Ramos (cell line): ENCODE results near the gene ELAC2.

Source experiments
- in situ Hi-C: fragments of 300-500 bp; cut with MboI; formaldehyde crosslinking; loops from one replicate; pipeline ENCODE4 v1.14.3; 2022; ENCODE audit warnings: low sequenced_read_pairs; ENCODE audit not compliant: unreplicated experiment

The ELAC2 gene

DNA sequence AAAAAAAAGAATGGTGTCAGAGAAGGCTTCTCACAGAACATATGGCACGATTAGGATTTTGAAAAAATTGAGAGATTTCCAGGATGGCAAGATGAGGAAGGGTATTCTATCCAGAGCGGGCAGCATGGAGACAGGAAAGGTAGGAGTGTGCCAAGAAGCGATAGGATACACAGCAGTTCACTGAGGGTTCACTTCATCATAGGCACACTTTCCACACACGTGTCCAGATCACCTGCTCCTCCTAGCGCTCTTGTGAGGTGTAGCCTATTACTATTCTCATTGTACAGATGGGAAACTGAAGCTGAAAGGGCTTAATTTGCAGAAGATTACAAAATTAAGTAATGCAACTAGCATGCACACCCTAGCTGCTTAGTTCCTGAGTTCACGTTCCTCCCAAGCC, 6.2 kb upstream of the ELAC2 start:
- in situ Hi-C loops: no loop called here

GRCh38 chr17:13016881-13017654, 759 bp downstream of the ELAC2 start:
- in situ Hi-C loops: no loop called here

DNA sequence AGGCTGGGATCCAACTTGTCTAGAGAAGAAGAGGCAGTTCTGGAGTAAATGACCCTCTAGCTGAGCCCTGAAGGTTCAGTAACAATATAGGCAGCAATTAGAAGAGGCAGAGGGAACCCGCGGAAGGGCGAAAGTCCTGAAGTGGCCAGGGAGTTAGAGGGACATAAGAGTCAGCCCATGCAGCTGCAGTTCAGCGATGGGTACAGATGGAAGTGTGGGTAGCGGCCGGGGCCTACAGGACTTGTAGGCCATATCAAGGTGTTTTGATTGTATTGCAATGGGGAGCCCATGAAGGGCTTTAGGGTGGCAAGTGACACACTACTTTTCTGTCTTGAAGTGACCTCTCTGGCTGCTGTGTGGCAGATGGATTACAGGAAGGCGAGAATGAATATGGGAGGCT, 3.0 kb downstream of the ELAC2 start:
- in situ Hi-C loops: no loop called here

- in situ Hi-C loops: no loop called here
Measured at GRCh38 chr17:13010959-13011358, 6.9 kb downstream of the ELAC2 start.

GRCh38 chr17:13008461-13008860, 9.4 kb downstream of the ELAC2 start:
- in situ Hi-C loops: no loop called here

- in situ Hi-C loops: no loop called here
Measured at GRCh38 chr17:13005530-13005929, 12.3 kb downstream of the ELAC2 start.

- in situ Hi-C loops: no loop called here
Measured at GRCh38 chr17:13004336-13004735, 13.5 kb downstream of the ELAC2 start.

GRCh38 chr17:13003927-13004326, 13.9 kb downstream of the ELAC2 start:
- in situ Hi-C loops: no loop called here

- in situ Hi-C loops: no loop called here
Measured at GRCh38 chr17:13003454-13003851, 14.4 kb downstream of the ELAC2 start.

DNA sequence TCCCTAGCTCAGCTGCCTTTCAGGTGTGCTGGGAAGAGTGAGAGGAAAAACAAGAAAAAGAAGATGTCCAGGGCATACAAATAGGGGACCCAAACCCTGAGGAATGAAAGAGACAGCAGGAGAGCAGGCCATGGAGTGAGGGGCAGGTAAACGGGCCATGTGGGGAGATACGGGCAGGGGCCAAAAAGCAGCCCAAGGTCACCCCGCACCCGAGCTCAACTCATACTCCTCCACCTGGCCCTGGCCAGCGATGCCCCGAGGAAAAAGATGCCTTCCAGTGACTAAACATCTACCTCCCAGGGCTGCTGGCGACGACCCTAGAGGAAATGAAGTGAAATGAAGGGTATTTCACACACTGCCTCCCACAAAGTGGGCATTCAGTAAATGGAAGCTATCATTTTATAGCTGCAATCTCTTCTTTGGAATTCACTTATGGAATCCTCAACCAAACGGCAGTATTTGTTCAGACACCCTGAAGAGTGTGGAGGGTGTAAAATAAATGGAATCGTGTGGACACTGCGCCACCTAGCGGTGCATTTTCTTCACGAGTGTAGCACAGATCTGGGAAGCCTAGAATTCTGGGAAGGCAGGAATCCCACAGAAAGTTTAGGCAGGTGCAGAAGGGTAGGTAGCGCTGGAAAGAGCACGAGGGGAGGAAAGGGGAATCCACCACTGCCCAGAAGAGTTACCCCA, 14.9 kb downstream of the ELAC2 start:
- in situ Hi-C loops: no loop called here

DNA sequence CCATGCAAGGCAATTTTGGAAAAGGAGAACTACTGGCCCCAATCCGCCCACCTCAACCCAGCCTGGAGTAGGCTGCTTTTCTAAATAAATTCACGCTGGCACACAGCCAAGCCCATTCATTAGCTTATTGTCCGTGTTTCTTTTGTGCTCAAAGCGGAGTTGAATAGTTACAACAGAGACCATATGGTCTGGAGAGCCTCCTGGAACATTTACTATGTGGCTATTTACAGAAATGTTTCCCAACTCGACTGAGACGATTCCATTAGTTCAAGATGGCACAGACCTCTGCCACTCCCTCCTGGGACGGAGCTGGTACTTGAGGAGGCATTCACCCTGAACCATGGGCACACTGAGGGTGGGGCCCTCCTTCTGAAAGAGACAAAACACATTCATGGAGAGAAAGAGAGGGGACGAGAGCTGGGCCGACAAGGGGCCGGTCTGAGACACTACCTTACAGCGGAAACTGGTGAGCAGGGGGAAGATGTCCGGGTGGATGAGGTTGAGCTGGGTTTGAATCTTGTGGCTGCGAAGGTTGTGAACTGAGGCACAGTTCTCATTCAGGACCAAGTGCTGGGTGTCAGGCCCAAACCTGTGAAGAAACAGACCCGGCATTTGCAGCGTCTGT, 15.7 kb downstream of the ELAC2 start:
- in situ Hi-C loops: no loop called here

DNA sequence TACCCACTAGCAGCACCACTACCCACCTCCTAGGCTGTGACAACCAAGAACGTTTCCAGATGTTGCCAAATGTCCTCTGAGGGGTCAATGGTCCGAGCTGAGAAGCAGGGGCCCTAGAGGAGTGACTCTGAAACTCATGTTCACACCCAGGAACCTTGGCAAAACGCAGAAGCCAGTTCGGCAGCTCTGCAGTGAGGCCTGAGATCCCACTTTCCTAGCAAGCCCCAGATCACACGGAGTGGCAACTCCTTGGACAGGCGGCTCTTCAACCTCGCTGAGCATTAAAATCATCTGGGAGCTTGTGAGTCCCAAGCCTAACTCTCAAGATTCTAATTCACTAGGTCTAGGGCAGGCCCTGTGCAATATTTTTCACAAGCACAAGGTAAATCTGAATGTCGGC, 17.3 kb downstream of the ELAC2 start:
- in situ Hi-C loops: no loop called here

DNA sequence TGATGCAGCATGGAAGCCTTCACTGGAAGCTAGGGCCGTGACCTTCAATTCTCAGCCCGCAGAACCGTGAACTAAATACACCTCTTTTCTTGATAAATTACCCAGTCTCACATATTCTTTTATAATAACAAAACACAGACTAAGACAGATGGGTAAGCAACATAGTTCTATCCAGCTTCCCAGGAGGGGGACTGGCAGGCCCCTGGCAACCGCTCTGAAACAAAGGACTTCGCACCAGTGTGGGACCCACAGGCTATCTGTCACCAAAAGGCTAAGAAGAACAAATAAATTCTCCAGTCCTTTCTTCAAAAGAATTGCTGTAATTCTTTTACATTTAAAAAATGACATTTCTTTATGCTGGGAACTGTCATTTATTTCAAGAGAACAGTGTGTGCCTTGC, 19.0 kb downstream of the ELAC2 start:
- in situ Hi-C loops: no loop called here

- in situ Hi-C loops: no loop called here
Measured at GRCh38 chr17:12998461-12998860, 19.4 kb downstream of the ELAC2 start.

GRCh38 chr17:12996941-12997340, 20.9 kb downstream of the ELAC2 start:
- in situ Hi-C loops: no loop called here

DNA sequence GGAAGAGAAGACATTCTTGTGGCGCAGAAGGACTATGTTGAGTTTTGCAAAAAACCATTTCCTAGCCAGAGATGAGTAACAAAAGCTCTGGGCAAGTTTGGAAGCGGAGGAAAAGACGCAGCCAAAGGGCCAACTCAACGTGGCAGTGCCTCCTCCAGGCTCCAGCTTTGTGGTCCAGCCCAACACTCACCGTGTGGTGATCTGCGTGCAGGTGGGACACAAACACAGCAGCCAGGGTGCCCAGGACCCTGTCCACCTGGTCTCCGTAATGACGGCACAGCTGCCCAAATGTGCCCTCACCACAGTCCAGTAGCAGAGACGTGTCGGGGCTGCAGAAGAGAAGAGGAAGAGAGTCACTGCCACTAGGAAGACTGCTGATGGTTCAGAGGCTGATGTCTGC, 21.5 kb downstream of the ELAC2 start:
- in situ Hi-C loops: no loop called here

- in situ Hi-C loops: no loop called here
Measured at GRCh38 chr17:12995896-12996295, 21.9 kb downstream of the ELAC2 start.

DNA sequence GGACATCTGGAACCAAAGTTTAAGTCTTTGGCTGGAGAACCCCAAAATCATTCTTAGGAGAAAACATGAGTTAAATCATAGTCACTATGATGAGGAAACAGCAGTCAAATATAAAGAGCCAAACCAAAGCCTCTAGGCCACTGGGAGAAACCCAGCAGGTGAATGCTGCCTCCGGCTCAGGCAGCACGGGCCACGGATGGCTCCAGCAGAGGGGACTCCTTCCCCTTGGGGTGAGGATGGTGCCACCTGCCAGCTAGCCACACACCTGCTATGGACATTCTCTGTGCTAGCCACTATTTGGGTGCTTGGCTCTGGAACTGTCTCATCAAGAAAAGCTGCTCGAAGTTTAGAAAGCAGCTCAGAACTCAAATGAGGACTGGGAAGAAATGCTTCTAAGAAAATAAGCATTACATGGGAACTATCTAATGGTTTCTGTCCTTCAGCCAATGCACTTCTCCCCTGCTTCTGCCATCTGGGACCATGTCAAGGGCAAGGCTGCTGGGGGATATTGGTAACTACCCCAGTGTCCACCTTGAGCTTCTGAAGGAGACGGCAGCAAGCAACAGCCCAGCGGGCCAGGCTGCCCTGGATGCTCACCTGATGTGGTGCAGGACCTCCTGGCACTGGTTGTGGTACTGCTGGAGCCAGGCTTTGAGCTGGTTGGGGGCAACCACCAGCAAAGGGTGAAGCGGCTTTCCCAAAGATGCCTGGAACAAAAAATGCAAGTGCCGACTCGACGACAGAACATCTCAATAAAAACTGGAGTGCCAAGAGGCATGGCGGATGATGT, 22.5 kb downstream of the ELAC2 start:
- in situ Hi-C loops: no loop called here

- in situ Hi-C loops: no loop called here
Measured at GRCh38 chr17:12994341-12995074, 23.3 kb downstream of the ELAC2 start.

DNA sequence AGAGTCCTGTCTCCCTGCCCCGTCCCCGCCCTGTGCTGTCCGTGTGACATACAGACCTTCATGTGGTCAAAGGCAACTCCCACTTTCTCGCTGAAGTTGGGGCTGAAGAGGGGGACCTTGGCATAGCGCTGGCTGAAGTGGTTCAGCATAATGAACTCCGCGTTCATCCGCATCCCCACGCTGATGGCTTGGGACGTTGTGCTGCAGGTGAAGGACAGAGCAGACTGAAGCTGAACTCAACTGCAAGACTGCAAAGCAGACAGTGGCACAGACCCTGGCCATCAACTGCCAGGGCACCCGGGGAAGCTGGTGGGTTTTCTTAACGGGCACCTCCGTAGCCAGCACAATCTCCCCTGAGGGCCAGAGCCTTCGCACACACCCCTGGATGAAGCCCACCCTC, 24.2 kb downstream of the ELAC2 start:
- in situ Hi-C loops: no loop called here
